Esophagus (tissue), 2 donors: ENCODE data around the gene TNFRSF11A. TPM values are rescaled to one million over a fixed set of nuclear protein-coding genes. Genes with fewer than 3 reads are reported as not detected.

Experiments used
- H3K27ac ChIP-seq, 2 donors: one replicate each; pipeline ENCODE4 v1.5.1; 2013; ENCODE audit warnings: low read depth in 2 of 2, mild to moderate bottlenecking in 2 of 2, inconsistent platforms in 1 of 2, low read length in 1 of 2, moderate library complexity in 1 of 2
- H3K27me3 ChIP-seq, 2 donors: one replicate each; pipeline ENCODE4 v1.6.1; 2013; ENCODE audit warnings: low read length in 2 of 2, control low read depth in 1 of 2, mild to moderate bottlenecking in 1 of 2; ENCODE audit not compliant: insufficient read depth in 2 of 2, control insufficient read depth in 1 of 2
- H3K36me3 ChIP-seq, 2 donors: one replicate each; pipeline ENCODE4 v1.6.1; 2013; ENCODE audit warnings: low read length in 1 of 2; ENCODE audit not compliant: control insufficient read depth in 2 of 2, insufficient read depth in 2 of 2
- H3K4me1 ChIP-seq, 2 donors: one replicate each; pipeline ENCODE4 v1.6.1; 2013; ENCODE audit warnings: low read length in 1 of 2; ENCODE audit not compliant: control insufficient read depth in 2 of 2, insufficient read depth in 2 of 2
- H3K4me3 ChIP-seq, 2 donors: one replicate each; pipeline ENCODE4 v1.5.1; 2013; ENCODE audit warnings: low read length in 2 of 2, mild to moderate bottlenecking in 2 of 2, low read depth in 1 of 2, moderate library complexity in 1 of 2
- H3K9me3 ChIP-seq, 2 donors: one replicate each; pipeline ENCODE4 v1.6.1; 2013; ENCODE audit warnings: mild to moderate bottlenecking in 2 of 2, low read depth in 1 of 2, low read length in 1 of 2, moderate library complexity in 1 of 2; ENCODE audit not compliant: control insufficient read depth in 2 of 2, insufficient read depth in 1 of 2
- WGBS, 2 donors: extraction: QIAGEN DNeasy Blood & Tissue Kit; methylation state at CpG; one replicate each; pipeline ENCODE4 v1.1.7; 2013; 5-methylcytosine and 5-hydroxymethylcytosine counted together
- polyA plus RNA-seq, 2 donors: library from polyadenylated mRNA; stranded (reverse); fragments of 200-250 nt; gene quantifications; one replicate each; pipeline ENCODE4 v1.2.3, GENCODE V29; 2013
- donor health status: healthy with polysubstance abuse.
- donor health status: Bipolar disorder and iron deficiency.

TNFRSF11A gene
- polyA plus RNA-seq, 2 donors = 1.2 to 2.2 TPM

DNA sequence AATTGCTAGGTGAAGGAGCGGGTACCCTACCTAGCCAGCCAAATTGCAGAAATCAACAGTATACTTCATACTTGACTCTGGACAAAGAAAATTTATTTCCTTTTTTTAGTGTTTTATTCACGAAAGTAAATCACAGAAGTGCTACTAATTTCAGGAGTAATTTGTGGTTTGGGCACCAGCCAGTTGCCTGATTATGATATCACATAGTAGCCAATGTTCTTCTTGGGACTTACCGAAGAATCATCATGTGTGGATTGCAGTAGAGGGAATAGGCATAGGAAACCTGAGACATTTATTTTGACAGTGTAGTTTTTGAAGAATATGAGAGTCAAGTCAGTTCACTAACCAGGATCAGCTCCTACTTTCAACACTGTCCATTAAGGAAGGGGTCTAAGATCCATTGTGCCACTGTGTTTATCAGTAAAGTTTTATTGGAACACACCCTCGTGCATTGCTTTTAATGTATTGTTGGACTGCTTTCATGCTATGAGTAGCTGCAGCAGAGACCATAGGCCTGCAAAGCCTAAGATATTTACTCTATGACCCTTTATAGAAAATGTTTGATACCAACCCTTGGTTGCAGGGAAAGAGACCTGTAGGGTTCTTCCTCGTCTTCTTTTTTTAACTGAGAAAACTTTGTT is 32.1 kb downstream of the TNFRSF11A start:
- H3K4me1 ChIP-seq = no peaks in the 10 kb centered on the region
- H3K27ac ChIP-seq = no peak overlapping the region
- 77 to 79% methylated on average over 5 of the region's 5 CpGs for WGBS, 2 donors
- no peaks in the 10 kb centered on the region for H3K36me3 ChIP-seq
- no peak overlapping the region for H3K4me3 ChIP-seq
- H3K27me3 ChIP-seq = no peaks in the 10 kb centered on the region
- H3K9me3 ChIP-seq = no peaks in the 10 kb centered on the region

DNA sequence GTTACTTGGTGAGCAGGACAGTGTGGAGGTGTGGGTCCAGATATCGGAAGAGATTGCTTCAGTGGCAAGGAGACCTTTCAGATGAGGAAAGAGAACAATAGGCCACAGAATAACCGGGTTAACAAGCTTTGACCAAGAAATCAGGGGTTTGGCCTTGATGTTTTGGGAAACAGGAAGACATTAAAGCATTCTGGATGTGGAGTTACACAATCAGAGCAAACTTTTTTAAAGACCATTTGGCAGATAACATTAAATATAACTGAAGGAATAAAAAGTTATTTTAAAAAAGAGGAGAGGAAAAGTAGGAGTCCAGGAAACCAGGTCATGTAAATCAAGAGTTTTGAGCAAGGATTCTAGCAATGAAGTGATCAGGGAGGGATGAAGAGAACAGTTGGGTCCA is 35.7 kb downstream of the TNFRSF11A start:
- Histone ChIP-seq H3K27me3 (no peaks in the 10 kb centered on the region), H3K4me1 (no peaks in the 10 kb centered on the region), H3K36me3 (no peaks in the 10 kb centered on the region), H3K27ac (no peak overlapping the region), H3K4me3 (no peak overlapping the region), H3K9me3 (no peaks in the 10 kb centered on the region)
- WGBS, 2 donors = 67 to 77% methylated on average over 2 of the region's 2 CpGs

DNA sequence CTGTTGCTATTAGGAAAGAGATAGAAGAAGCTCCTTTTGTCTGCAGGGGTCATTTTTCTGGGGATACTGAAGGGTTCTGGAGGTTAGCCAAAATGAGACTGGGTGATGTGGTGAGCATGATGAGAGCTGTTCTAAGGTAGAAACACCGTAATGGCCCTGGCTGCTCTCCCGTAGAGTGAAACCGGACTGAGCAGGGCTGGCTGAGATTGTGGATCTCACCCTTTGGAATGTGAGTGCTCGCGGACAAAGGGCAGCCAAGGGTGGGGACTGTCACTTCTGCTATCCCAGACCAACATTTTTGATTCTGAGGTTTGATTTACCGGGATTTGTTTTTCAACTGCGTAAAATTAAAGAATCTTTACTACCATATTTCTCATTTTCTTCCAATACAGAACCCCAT is 36.2 kb downstream of the TNFRSF11A start:
- Histone ChIP-seq H3K27me3 (no peaks in the 10 kb centered on the region), H3K4me1 (no peaks in the 10 kb centered on the region), H3K9me3 (no peaks in the 10 kb centered on the region), H3K27ac (no peak overlapping the region), H3K4me3 (no peak overlapping the region), H3K36me3 (no peaks in the 10 kb centered on the region)
- WGBS, 2 donors = 86 to 92% methylated on average over 7 of the region's 7 CpGs

DNA sequence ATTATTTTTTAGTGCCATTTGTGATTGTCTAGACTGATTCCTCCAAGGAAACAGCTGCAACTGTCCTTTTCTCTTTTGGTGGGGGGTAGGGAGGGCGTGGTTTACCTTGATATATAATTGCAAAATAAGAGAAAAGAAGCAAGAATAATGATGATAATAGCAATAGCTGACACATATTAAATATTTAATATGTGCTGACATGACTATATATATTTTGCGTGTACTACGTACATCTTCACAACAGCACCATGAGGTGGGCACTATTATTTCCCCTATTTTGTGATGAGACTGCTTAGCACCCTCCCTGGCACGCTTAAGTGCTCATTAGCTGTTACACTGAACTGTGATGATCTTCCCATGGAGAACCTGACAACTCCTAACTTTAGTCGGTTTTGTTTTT is 39.4 kb downstream of the TNFRSF11A start:
- no peaks in the 10 kb centered on the region for H3K9me3 ChIP-seq
- H3K4me1 ChIP-seq = no peaks in the 10 kb centered on the region
- WGBS, 2 donors = 91 to 92% methylated on average over 5 of the region's 5 CpGs
- no peaks in the 10 kb centered on the region for H3K27me3 ChIP-seq
- no peak overlapping the region for H3K4me3 ChIP-seq
- H3K27ac ChIP-seq = no peak overlapping the region
- no peaks in the 10 kb centered on the region for H3K36me3 ChIP-seq

DNA sequence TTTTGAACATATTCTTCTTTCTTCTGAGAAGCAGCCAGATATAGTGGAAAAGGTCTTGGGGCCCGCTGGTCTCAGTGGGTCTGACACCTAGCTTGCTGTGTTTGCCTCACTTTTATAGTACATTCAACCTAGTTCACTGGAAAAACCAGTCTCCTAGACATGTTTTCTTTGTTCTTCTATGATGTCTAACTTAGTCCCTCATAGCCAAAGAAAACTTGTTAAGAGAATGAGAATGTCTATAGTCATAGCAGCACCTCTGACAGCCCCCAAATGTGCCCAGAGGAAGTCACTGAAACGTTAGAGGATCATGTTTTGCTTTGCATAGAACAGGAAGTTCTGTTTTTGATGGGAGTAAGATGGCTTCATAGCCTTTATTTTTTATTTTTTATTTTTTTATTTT is 40.3 kb downstream of the TNFRSF11A start:
- H3K27ac ChIP-seq = no peak overlapping the region
- H3K4me3 ChIP-seq = no peak overlapping the region
- no peaks in the 10 kb centered on the region for H3K27me3 ChIP-seq
- 54 to 58% methylated on average over 2 of the region's 2 CpGs for WGBS, 2 donors
- no peaks in the 10 kb centered on the region for H3K4me1 ChIP-seq
- H3K9me3 ChIP-seq = no peaks in the 10 kb centered on the region
- no peaks in the 10 kb centered on the region for H3K36me3 ChIP-seq

DNA sequence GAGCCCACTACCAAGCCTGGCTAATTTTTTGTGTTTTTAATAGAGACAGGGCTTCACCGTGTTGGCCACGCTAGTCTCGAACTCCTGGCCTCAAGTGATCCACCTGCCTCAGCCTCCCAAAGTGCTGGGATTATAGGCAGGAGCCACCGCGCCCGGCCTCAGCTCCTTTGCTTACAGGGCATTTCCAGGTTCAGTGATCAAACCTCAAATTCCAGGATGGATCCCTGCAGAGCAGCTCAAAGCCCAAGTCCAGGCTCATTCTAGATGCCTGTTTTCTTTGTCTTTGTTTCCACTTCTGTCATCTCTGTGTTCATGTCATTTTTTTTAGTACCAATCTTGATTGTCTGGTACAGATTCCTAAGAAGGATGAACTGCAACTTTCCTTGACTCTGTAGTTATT is 41.9 kb downstream of the TNFRSF11A start:
- no peaks in the 10 kb centered on the region for H3K36me3 ChIP-seq
- no peaks in the 10 kb centered on the region for H3K27me3 ChIP-seq
- no peaks in the 10 kb centered on the region for H3K9me3 ChIP-seq
- H3K27ac ChIP-seq = no peak overlapping the region
- H3K4me1 ChIP-seq = no peaks in the 10 kb centered on the region
- 96 to 97% methylated on average over 6 of the region's 6 CpGs for WGBS, 2 donors
- no peak overlapping the region for H3K4me3 ChIP-seq

DNA sequence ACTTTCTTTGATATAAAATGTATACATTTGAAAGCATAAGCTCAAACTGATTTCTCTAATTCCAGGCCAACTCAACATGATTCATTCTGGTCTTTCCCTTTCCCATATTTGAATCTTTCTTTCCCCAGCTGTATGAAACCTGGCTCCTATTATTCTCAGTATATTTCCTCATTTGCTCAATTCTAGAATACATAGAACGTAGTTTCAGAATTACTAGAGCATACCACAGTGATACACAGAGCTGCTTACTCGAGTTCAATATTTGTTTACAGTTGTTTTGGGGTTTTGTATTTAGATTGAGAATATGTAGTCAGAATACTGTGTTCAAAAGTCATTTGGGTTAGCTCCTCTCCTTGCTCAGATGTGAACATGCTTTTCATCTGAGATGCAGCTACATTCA is 43.0 kb downstream of the TNFRSF11A start:
- no peaks in the 10 kb centered on the region for H3K9me3 ChIP-seq
- H3K27ac ChIP-seq = no peak overlapping the region
- H3K4me1 ChIP-seq = no peaks in the 10 kb centered on the region
- no peaks in the 10 kb centered on the region for H3K27me3 ChIP-seq
- no peak overlapping the region for H3K4me3 ChIP-seq
- 65 to 71% methylated on average over 2 of the region's 2 CpGs for WGBS, 2 donors
- H3K36me3 ChIP-seq = no peaks in the 10 kb centered on the region

DNA sequence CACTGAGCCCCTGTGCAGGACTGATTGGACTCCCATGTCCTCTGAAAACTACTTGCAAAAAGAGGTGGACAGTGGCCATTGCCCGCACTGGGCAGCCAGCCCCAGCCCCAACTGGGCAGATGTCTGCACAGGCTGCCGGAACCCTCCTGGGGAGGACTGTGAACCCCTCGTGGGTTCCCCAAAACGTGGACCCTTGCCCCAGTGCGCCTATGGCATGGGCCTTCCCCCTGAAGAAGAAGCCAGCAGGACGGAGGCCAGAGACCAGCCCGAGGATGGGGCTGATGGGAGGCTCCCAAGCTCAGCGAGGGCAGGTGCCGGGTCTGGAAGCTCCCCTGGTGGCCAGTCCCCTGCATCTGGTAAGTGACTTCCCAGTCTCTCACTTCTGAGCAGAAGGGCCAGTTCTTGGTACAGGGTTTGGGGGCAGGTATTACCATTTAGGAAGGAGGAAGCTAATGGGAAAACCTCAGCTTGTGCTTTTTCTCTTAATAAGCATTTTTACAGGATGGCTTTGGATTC is 44.1 kb downstream of the TNFRSF11A start:
- H3K27me3 ChIP-seq = no peaks in the 10 kb centered on the region
- H3K27ac ChIP-seq = no peak overlapping the region
- WGBS, 2 donors = 90 to 91% methylated on average over 9 of the region's 9 CpGs
- H3K4me1 ChIP-seq = no peaks in the 10 kb centered on the region
- H3K4me3 ChIP-seq = no peak overlapping the region
- no peaks in the 10 kb centered on the region for H3K9me3 ChIP-seq
- no peaks in the 10 kb centered on the region for H3K36me3 ChIP-seq

DNA sequence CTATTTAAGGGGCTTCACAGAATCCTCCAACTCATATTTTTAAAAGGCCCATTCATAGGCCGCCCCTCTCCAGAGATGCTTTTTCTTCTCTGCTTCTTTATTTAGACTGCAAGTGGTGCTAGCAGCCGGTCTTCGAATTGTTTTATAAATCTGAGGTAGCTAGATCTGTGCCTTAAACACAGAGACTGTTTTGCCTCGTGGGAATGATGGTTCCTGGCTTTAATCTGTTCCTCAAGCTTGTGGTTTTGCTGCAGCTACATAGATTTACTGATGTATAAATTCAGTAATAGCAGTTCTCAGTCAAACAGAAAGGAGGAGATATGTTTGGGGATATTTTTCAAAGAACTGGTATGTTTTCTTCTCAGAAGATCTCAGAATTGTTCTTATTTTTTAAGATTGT is 45.3 kb downstream of the TNFRSF11A start:
- H3K4me3 ChIP-seq = no peak overlapping the region
- H3K4me1 ChIP-seq = no peaks in the 10 kb centered on the region
- no peaks in the 10 kb centered on the region for H3K36me3 ChIP-seq
- H3K9me3 ChIP-seq = no peaks in the 10 kb centered on the region
- H3K27ac ChIP-seq = no peak overlapping the region
- 56 to 74% methylated on average over 4 of the region's 4 CpGs for WGBS, 2 donors
- no peaks in the 10 kb centered on the region for H3K27me3 ChIP-seq

DNA sequence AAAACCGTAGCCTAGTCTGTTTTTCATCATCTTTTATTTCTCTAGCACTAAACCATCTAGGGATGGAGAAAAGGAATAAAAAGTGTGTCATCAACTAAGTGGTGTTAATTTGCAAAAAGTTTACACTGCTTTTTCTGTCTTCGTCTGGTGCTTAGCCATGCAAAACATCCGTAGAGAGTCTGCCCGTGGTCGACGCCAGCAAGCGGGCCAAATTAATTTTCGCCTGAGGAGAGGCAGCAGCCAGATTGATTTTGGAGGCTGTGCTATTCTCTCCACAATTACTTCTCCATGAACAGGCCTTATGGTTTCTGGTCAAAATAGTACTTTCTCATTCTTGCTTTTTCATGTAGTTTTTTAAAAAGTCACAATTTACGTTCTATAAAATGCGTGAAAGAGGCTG is 46.3 kb downstream of the TNFRSF11A start:
- 89 to 94% methylated on average over 10 of the region's 10 CpGs for WGBS, 2 donors
- no peak overlapping the region for H3K27ac ChIP-seq
- no peaks in the 10 kb centered on the region for H3K4me1 ChIP-seq
- no peaks in the 10 kb centered on the region for H3K27me3 ChIP-seq
- H3K9me3 ChIP-seq = no peaks in the 10 kb centered on the region
- H3K36me3 ChIP-seq = no peaks in the 10 kb centered on the region
- no peak overlapping the region for H3K4me3 ChIP-seq
